Activated naive CD8-positive, alpha-beta T cell treated with anti-CD3 and anti-CD28 coated beads for 36 hours (primary cell): Measurements from ENCODE around the gene RBM47. TPM values are rescaled to one million over a fixed set of nuclear protein-coding genes. Genes with fewer than 3 reads are reported as not detected.
"Not testable (repeated sequence)": the region's sequence is repeated elsewhere in the genome, so short reads cannot be mapped to it uniquely, and the experiment has no call there.

ENCODE experiments used
- DNase-seq: peaks from one replicate; pipeline ENCODE4 v3.0.0; 2021
- H3K27ac Mint-ChIP-seq: one replicate; pipeline ENCODE4 v1.8.0; 2022; ENCODE audit warnings: mild to moderate bottlenecking, moderate library complexity, mixed read lengths
- H3K27me3 Mint-ChIP-seq: one replicate; pipeline ENCODE4 v1.8.0; 2022; ENCODE audit warnings: mild to moderate bottlenecking, mixed read lengths
- H3K36me3 Mint-ChIP-seq: one replicate; pipeline ENCODE4 v1.8.0; 2021; ENCODE audit warnings: mild to moderate bottlenecking, mixed read lengths
- H3K4me1 Mint-ChIP-seq: one replicate; pipeline ENCODE4 v1.8.0; 2021; ENCODE audit warnings: mixed read lengths
- H3K4me3 Mint-ChIP-seq: one replicate; pipeline ENCODE4 v1.8.0; 2022; ENCODE audit warnings: mild to moderate bottlenecking, moderate library complexity, mixed read lengths
- H3K9me3 Mint-ChIP-seq: one replicate; pipeline ENCODE4 v1.8.0; 2022; ENCODE audit warnings: mixed read lengths
- total RNA-seq, 2 experiments: library from RNA; stranded (reverse); gene quantifications; one replicate each; pipeline ENCODE4 v1.2.3, GENCODE V29; 2021

RBM47 gene
- total RNA-seq, 2 experiments from 2014 or later, result 0.16 to 0.22 TPM

GRCh38 chr4:40521957-40522356 lies 107.7 kb downstream of the RBM47 start:
- no peaks in the 10 kb centered on the region for H3K4me1 Mint-ChIP-seq
- no peak overlapping the region for H3K4me3 Mint-ChIP-seq
- no peak overlapping the region for H3K27ac Mint-ChIP-seq
- DNase-seq, result no peak
- no peaks in the 10 kb centered on the region for H3K36me3 Mint-ChIP-seq
- no peaks in the 10 kb centered on the region for H3K27me3 Mint-ChIP-seq
- no peaks in the 10 kb centered on the region for H3K9me3 Mint-ChIP-seq

- no peaks in the 10 kb centered on the region for H3K36me3 Mint-ChIP-seq
- no peak overlapping the region for H3K4me3 Mint-ChIP-seq
- no peaks in the 10 kb centered on the region for H3K27me3 Mint-ChIP-seq
- no peak for DNase-seq
- peaks cover 7% of the 10 kb centered on the region for H3K4me1 Mint-ChIP-seq
- H3K27ac Mint-ChIP-seq, result no peak overlapping the region
- H3K9me3 Mint-ChIP-seq, result no peaks in the 10 kb centered on the region
These were observed 109.1 kb downstream of the RBM47 start for GRCh38 chr4:40520533-40520932.

GRCh38 chr4:40517081-40517480 lies 112.6 kb downstream of the RBM47 start:
- H3K27me3 Mint-ChIP-seq, H3K4me3 Mint-ChIP-seq, H3K27ac Mint-ChIP-seq, H3K36me3 Mint-ChIP-seq, DNase-seq, H3K9me3 Mint-ChIP-seq: not testable (repeated sequence)
- H3K4me1 Mint-ChIP-seq, result peaks cover 18% of the 10 kb centered on the region

- Mint-ChIP-seq H3K9me3 (no peaks in the 10 kb centered on the region), H3K4me3 (no peak overlapping the region), H3K4me1 (peaks cover 18% of the 10 kb centered on the region), H3K27me3 (no peaks in the 10 kb centered on the region), H3K27ac (peak overlapping the region; percentile 8), H3K36me3 (no peaks in the 10 kb centered on the region)
- no peak for DNase-seq
These were observed 113.0 kb downstream of the RBM47 start for GRCh38 chr4:40516651-40517050.

GRCh38 chr4:40515398-40516293 lies 114.0 kb downstream of the RBM47 start:
- H3K9me3 Mint-ChIP-seq, result no peaks in the 10 kb centered on the region
- H3K4me3 Mint-ChIP-seq, result no peak overlapping the region
- H3K4me1 Mint-ChIP-seq, result peaks cover 18% of the 10 kb centered on the region
- peak; percentile 13 for DNase-seq
- H3K27me3 Mint-ChIP-seq, result no peaks in the 10 kb centered on the region
- no peak overlapping the region for H3K27ac Mint-ChIP-seq
- no peaks in the 10 kb centered on the region for H3K36me3 Mint-ChIP-seq

GRCh38 chr4:40515037-40515397 lies 114.6 kb downstream of the RBM47 start:
- Mint-ChIP-seq H3K27me3 (no peaks in the 10 kb centered on the region), H3K9me3 (no peaks in the 10 kb centered on the region), H3K4me1 (peaks cover 18% of the 10 kb centered on the region), H3K4me3 (no peak overlapping the region), H3K27ac (peak overlapping the region; percentile 15), H3K36me3 (no peaks in the 10 kb centered on the region)
- DNase-seq, result no peak

- Mint-ChIP-seq H3K4me1 (peaks cover 18% of the 10 kb centered on the region), H3K27ac (no peak overlapping the region), H3K27me3 (no peaks in the 10 kb centered on the region), H3K36me3 (no peaks in the 10 kb centered on the region), H3K4me3 (no peak overlapping the region), H3K9me3 (no peaks in the 10 kb centered on the region)
- DNase-seq, result no peak
These were observed 115.1 kb downstream of the RBM47 start for GRCh38 chr4:40514497-40514951.

GRCh38 chr4:40511036-40511614 lies 118.5 kb downstream of the RBM47 start:
- H3K9me3 Mint-ChIP-seq, result no peaks in the 10 kb centered on the region
- H3K36me3 Mint-ChIP-seq, result no peaks in the 10 kb centered on the region
- H3K4me1 Mint-ChIP-seq, result peaks cover 16% of the 10 kb centered on the region
- DNase-seq, result no peak
- H3K27me3 Mint-ChIP-seq, result no peaks in the 10 kb centered on the region
- no peak overlapping the region for H3K4me3 Mint-ChIP-seq
- no peak overlapping the region for H3K27ac Mint-ChIP-seq

- Mint-ChIP-seq H3K27me3 (no peaks in the 10 kb centered on the region), H3K4me1 (peaks cover 10% of the 10 kb centered on the region), H3K27ac (no peak overlapping the region), H3K9me3 (no peaks in the 10 kb centered on the region), H3K36me3 (no peaks in the 10 kb centered on the region), H3K4me3 (no peak overlapping the region)
- no peak for DNase-seq
These were observed 121.7 kb downstream of the RBM47 start for GRCh38 chr4:40507977-40508376.

- no peak for DNase-seq
- H3K4me1 Mint-ChIP-seq, result peaks cover 20% of the 10 kb centered on the region
These were observed 123.2 kb downstream of the RBM47 start for GRCh38 chr4:40506492-40506891.

GRCh38 chr4:40506066-40506465 lies 123.6 kb downstream of the RBM47 start:
- no peak overlapping the region for H3K27ac Mint-ChIP-seq

More at GRCh38 chr4:40506492-40506891, 123.2 kb downstream of the RBM47 start:
- Mint-ChIP-seq H3K4me3 (no peak overlapping the region), H3K36me3 (no peaks in the 10 kb centered on the region), H3K27ac (no peak overlapping the region), H3K27me3 (no peaks in the 10 kb centered on the region), H3K9me3 (no peaks in the 10 kb centered on the region)

GRCh38 chr4:40502934-40503333 lies 126.7 kb downstream of the RBM47 start:
- H3K27ac Mint-ChIP-seq, result peak overlapping the region; percentile 83
- H3K4me1 Mint-ChIP-seq, result peaks cover 20% of the 10 kb centered on the region
- no peaks in the 10 kb centered on the region for H3K27me3 Mint-ChIP-seq
- H3K9me3 Mint-ChIP-seq, result no peaks in the 10 kb centered on the region
- no peak overlapping the region for H3K4me3 Mint-ChIP-seq
- no peaks in the 10 kb centered on the region for H3K36me3 Mint-ChIP-seq
- no peak for DNase-seq

More at GRCh38 chr4:40506066-40506465, 123.6 kb downstream of the RBM47 start:
- DNase-seq, result no peak
- H3K36me3 Mint-ChIP-seq, result no peaks in the 10 kb centered on the region
- H3K4me3 Mint-ChIP-seq, result no peak overlapping the region
- H3K27me3 Mint-ChIP-seq, result no peaks in the 10 kb centered on the region
- no peaks in the 10 kb centered on the region for H3K9me3 Mint-ChIP-seq
- H3K4me1 Mint-ChIP-seq, result peaks cover 20% of the 10 kb centered on the region

GRCh38 chr4:40502220-40502619 lies 127.4 kb downstream of the RBM47 start:
- Mint-ChIP-seq H3K36me3 (no peaks in the 10 kb centered on the region), H3K27me3 (no peaks in the 10 kb centered on the region), H3K4me3 (no peak overlapping the region), H3K4me1 (peaks cover 20% of the 10 kb centered on the region), H3K9me3 (no peaks in the 10 kb centered on the region), H3K27ac (peak overlapping the region; percentile 69)
- DNase-seq, result no peak

- no peaks in the 10 kb centered on the region for H3K9me3 Mint-ChIP-seq
- H3K27me3 Mint-ChIP-seq, result no peaks in the 10 kb centered on the region
- peaks cover 20% of the 10 kb centered on the region for H3K4me1 Mint-ChIP-seq
- DNase-seq, result no peak
- no peak overlapping the region for H3K27ac Mint-ChIP-seq
- no peak overlapping the region for H3K4me3 Mint-ChIP-seq
- H3K36me3 Mint-ChIP-seq, result no peaks in the 10 kb centered on the region
These were observed 128.9 kb downstream of the RBM47 start for GRCh38 chr4:40500781-40501180.

GRCh38 chr4:40493160-40493559 lies 136.5 kb downstream of the RBM47 start:
- H3K27ac Mint-ChIP-seq, result no peak overlapping the region

GRCh38 chr4:40492691-40493090 lies 137.0 kb downstream of the RBM47 start:
- Mint-ChIP-seq H3K9me3 (no peaks in the 10 kb centered on the region), H3K36me3 (no peaks in the 10 kb centered on the region), H3K27ac (no peak overlapping the region), H3K27me3 (no peaks in the 10 kb centered on the region), H3K4me1 (no peaks in the 10 kb centered on the region), H3K4me3 (no peak overlapping the region)
- DNase-seq, result no peak

More at GRCh38 chr4:40493160-40493559, 136.5 kb downstream of the RBM47 start:
- DNase-seq, result no peak
- Mint-ChIP-seq H3K9me3 (no peaks in the 10 kb centered on the region), H3K36me3 (no peaks in the 10 kb centered on the region), H3K27me3 (no peaks in the 10 kb centered on the region), H3K4me3 (no peak overlapping the region), H3K4me1 (no peaks in the 10 kb centered on the region)
